Effector memory CD4-positive, alpha-beta T cell (primary cell): ENCODE results near the gene NUP205.

Source experiments
- DNase-seq, 3 donors: peaks; one replicate each; pipeline ENCODE4 v3.0.0-alpha.2; 2020
- H3K27ac ChIP-seq: 2 replicates; pipeline ENCODE4 v1.7.0; 2013; ENCODE audit warnings: mild to moderate bottlenecking, low read length, moderate library complexity; ENCODE audit not compliant: insufficient read depth, poor library complexity, severe bottlenecking
- H3K27me3 ChIP-seq: replicated peaks from 2 replicates; pipeline ENCODE4 v1.7.0; 2013; ENCODE audit warnings: mild to moderate bottlenecking, low read length; ENCODE audit not compliant: insufficient read depth, control insufficient read depth, poor library complexity, severe bottlenecking
- H3K36me3 ChIP-seq: 2 replicates; pipeline ENCODE4 v1.7.0; 2013; ENCODE audit warnings: mild to moderate bottlenecking, low read length, moderate library complexity; ENCODE audit not compliant: control insufficient read depth, insufficient read depth
- H3K4me1 ChIP-seq: 2 replicates; pipeline ENCODE4 v1.7.0; 2013; ENCODE audit warnings: low read length, mild to moderate bottlenecking; ENCODE audit not compliant: control insufficient read depth, insufficient read depth, poor library complexity, severe bottlenecking
- H3K4me3 ChIP-seq: 2 replicates; pipeline ENCODE4 v1.7.0; 2013; ENCODE audit warnings: low read length, low read depth, mild to moderate bottlenecking; ENCODE audit not compliant: insufficient read depth, poor library complexity, severe bottlenecking
- H3K9me3 ChIP-seq: 2 replicates; pipeline ENCODE4 v1.7.0; 2013; ENCODE audit warnings: mild to moderate bottlenecking, low read length, moderate library complexity; ENCODE audit not compliant: control insufficient read depth

Gene NUP205

DNA sequence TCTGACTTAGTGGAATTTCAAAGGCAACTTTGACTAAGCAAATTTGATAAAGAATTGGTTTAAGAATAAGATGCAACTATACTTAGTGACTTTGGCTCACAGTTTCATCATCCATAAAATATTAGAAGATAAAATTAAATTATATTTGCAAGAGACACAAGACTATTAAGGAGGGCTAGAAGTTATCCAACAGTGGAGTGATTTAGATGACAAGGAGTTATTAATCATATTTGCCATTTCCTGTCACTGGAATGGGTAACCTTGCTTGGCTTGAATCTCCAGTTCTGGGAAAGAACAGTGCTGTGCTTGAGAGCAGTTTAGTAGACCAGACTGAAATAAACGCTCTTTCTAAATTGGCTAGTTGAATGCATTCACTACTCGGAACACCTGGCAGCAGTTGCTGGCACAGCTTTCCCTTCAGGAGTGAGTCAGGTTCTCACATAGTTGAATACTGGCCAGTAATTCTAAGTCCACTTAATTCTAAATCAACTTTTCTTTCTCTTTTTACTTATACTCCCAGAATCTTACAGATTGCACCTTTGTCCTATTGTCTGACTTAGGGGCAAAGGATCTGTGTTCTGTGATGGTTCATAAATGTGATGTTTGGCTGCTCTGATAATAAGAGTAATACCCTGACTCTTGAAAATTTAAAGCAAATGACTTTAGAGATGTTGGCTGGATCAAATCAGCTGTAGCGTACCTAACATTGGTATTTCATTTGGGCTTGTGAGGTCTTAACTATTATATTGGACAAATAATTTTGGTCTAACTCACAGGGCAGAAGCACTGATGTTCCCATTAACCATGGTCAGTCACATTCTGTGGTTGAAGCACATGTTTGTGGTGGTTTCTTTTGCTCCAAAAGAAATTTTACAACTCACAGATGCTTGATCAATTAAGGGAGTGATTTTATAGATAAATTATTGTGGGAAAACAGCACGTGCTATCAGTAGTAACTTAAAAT lies 121.2 kb downstream of the NUP205 start:
- H3K27ac ChIP-seq: no peak overlapping the region
- H3K9me3 ChIP-seq: no peaks in the 10 kb centered on the region

DNA sequence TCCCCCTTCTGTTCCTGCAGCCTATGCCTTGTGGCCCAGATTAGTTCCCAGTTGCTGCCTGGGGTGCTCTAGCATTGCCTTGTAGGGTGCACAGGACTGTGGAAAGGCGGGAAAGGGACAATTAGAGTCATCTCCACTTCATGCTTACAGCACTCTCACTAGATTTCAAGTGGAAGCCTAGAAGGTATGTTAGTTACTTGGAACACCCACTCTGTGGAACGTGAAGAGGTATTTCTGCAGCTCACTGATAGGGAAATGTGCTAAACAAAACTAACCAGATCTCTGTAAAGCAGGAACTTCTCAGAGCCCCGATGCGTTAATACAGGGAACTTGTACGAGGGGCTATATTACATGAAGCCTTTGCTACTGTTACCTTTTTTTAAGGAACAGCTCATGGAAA lies 124.0 kb downstream of the NUP205 start:
- no peak overlapping the region for H3K27ac ChIP-seq
- no peak overlapping the region for H3K4me3 ChIP-seq
- no peaks in the 10 kb centered on the region for H3K27me3 ChIP-seq
- peaks cover 10% of the 10 kb centered on the region for H3K36me3 ChIP-seq
- no peak for DNase-seq
- H3K4me1 ChIP-seq: no peaks in the 10 kb centered on the region
- H3K9me3 ChIP-seq: no peaks in the 10 kb centered on the region

More for the DNA sequence above, 121.2 kb downstream of the NUP205 start:
- Histone ChIP-seq H3K4me1 (no peaks in the 10 kb centered on the region), H3K36me3 (peaks cover 25% of the 10 kb centered on the region), H3K4me3 (no peak overlapping the region), H3K27me3 (no peaks in the 10 kb centered on the region)
- DNase-seq: no peak

DNA sequence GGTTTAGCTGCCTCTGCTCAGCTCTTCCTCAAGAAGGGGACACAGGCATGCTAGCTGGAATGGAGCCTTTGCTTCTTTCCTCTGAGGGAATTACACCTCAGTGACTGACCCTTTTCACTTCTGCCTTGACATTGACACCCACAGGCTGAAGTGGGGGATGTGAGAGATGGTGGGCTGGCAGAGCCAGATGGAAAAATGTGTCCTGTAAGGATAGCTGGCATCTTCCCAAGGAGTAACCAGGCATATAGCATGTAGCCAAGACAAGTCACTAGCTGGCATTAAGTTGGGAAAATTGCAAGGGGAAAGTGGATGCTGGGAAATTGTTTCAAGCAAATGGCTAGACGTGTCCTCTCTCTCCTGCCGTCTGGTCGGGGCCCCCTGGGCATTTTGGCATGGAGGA lies 124.5 kb downstream of the NUP205 start:
- no peaks in the 10 kb centered on the region for H3K4me1 ChIP-seq
- H3K9me3 ChIP-seq: no peaks in the 10 kb centered on the region
- no peak overlapping the region for H3K27ac ChIP-seq
- DNase-seq: no peak
- H3K4me3 ChIP-seq: no peak overlapping the region
- H3K36me3 ChIP-seq: peaks cover 7% of the 10 kb centered on the region
- H3K27me3 ChIP-seq: no peaks in the 10 kb centered on the region

- Histone ChIP-seq H3K36me3 (no peaks in the 10 kb centered on the region), H3K9me3 (no peaks in the 10 kb centered on the region), H3K4me3 (no peak overlapping the region), H3K27me3 (no peaks in the 10 kb centered on the region), H3K4me1 (no peaks in the 10 kb centered on the region), H3K27ac (no peak overlapping the region)
- no peak for DNase-seq
These were observed 125.9 kb downstream of the NUP205 start for GRCh38 chr7:135683609-135684008.

DNA sequence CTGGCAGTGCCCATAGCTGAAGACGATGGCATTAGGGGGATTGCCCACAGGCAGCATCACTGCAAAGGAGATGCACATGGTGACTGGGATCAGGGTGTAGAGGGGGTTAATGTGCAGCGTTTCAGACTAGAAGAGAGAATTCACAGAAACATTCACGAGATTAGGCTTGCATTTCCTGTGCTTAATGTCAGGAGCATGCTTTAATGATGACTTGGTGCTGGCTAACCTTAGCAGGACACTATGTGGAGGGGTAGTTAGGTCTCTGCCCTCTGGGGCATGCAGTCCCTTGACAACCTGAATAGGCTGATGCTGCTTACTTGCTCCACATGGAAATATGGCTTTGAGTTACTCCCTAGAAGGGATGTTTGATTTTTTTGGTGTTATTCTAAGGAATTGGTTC lies 126.4 kb downstream of the NUP205 start:
- DNase-seq: no peak
- Histone ChIP-seq H3K27ac (no peak overlapping the region), H3K36me3 (no peaks in the 10 kb centered on the region), H3K4me3 (no peak overlapping the region), H3K9me3 (no peaks in the 10 kb centered on the region), H3K4me1 (no peaks in the 10 kb centered on the region), H3K27me3 (no peaks in the 10 kb centered on the region)

DNA sequence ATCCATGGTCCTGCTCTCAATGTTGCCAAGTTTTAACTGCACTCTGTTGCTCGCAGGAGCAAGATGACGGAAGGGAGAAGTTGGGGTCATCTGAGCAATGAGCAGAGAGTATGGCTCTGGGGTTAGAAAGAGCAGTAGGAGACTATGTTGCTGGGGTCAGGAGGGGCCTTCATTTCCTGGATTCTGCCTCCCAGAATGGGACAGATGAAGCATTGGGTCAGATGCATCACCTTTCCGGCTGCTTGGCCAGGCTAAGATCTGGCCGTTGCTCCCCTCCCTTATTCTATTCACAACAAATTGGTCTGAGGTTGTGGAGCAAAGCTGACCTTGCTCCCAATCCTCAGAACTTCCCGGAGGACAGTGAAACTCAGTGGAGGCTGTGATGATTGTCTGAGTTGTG lies 127.0 kb downstream of the NUP205 start:
- Histone ChIP-seq H3K27ac (no peak overlapping the region), H3K9me3 (no peaks in the 10 kb centered on the region), H3K36me3 (no peaks in the 10 kb centered on the region), H3K4me1 (no peaks in the 10 kb centered on the region), H3K27me3 (no peaks in the 10 kb centered on the region), H3K4me3 (no peak overlapping the region)
- no peak for DNase-seq

GRCh38 chr7:135685306-135686084 lies 127.8 kb downstream of the NUP205 start:
- Histone ChIP-seq H3K9me3 (no peaks in the 10 kb centered on the region), H3K4me1 (no peaks in the 10 kb centered on the region), H3K36me3 (no peaks in the 10 kb centered on the region), H3K27me3 (no peaks in the 10 kb centered on the region), H3K4me3 (no peak overlapping the region), H3K27ac (no peak overlapping the region)
- DNase-seq: no peak

- Histone ChIP-seq H3K27ac (no peak overlapping the region), H3K36me3 (no peaks in the 10 kb centered on the region), H3K27me3 (no peaks in the 10 kb centered on the region), H3K9me3 (no peaks in the 10 kb centered on the region), H3K4me1 (no peaks in the 10 kb centered on the region), H3K4me3 (no peak overlapping the region)
- DNase-seq: no peak
These were observed 129.7 kb downstream of the NUP205 start for GRCh38 chr7:135687466-135687865.

DNA sequence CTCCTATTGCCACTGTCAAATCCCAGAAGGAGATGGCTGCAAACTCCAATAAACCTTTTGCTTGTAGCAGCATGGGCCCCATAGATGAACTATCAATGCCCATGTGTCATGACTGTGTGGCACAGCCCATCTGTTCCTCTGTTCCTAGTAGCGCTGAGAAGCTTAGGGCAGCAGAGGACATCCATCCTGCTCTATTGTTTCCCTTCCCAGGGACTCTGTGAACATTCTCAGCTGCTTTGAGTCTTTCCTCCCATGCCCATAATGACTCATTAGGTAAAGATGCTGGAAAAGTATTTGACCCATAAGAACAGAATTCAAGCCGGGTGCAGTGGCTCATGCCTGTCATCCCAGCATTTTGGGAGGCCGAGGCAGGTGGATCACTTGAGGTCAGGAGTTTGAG lies 132.8 kb downstream of the NUP205 start:
- Histone ChIP-seq H3K9me3 (no peaks in the 10 kb centered on the region), H3K4me3 (no peak overlapping the region), H3K36me3 (no peaks in the 10 kb centered on the region), H3K27me3 (no peaks in the 10 kb centered on the region), H3K27ac (no peak overlapping the region), H3K4me1 (no peaks in the 10 kb centered on the region)
- no peak for DNase-seq

- no peaks in the 10 kb centered on the region for H3K4me1 ChIP-seq
- no peak overlapping the region for H3K27ac ChIP-seq
- no peak overlapping the region for H3K4me3 ChIP-seq
- no peaks in the 10 kb centered on the region for H3K27me3 ChIP-seq
- DNase-seq: no peak
- no peaks in the 10 kb centered on the region for H3K9me3 ChIP-seq
- no peaks in the 10 kb centered on the region for H3K36me3 ChIP-seq
These were observed 134.3 kb downstream of the NUP205 start for GRCh38 chr7:135692055-135692454.
